Esophagus squamous epithelium (tissue), 5 donors: ENCODE data around the gene MINDY4. TPM values are rescaled to one million over a fixed set of nuclear protein-coding genes. Genes with fewer than 3 reads are reported as not detected.
A peak's percentile ranks its signal among the peaks of the same experiment; 100 is the strongest.

ENCODE experiments used
- DNase-seq: peaks from one replicate; lab custom pipeline; 2025; lab: John Stamatoyannopoulos, UW
- H3K27ac ChIP-seq, 4 donors: fragments of 200-600 bp; sonication (generic); one replicate each; pipeline ENCODE4 v1.5.1; 2016 to 2019; ENCODE audit warnings: mild to moderate bottlenecking in 1 of 4
- H3K27me3 ChIP-seq, 4 donors: fragments of 200-600 bp; sonication (generic); 1 replicate in 3 of 4; 2 replicates in 1 of 4; pipeline versions ENCODE4 v1.5.1 to v1.6.0; 2017 to 2021; ENCODE audit warnings: antibody characterized with exemption in 1 of 4
- H3K36me3 ChIP-seq, 3 donors: fragments of 200-600 bp; sonication (generic); one replicate each; pipeline ENCODE4 v1.5.1; 2016 to 2019
- H3K4me1 ChIP-seq, 3 donors: fragments of 200-600 bp; sonication (generic); one replicate each; pipeline ENCODE4 v1.5.1; 2017 to 2019
- H3K4me3 ChIP-seq, 4 donors: fragments of 200-600 bp; sonication (generic); 1 replicate in 3 of 4; 2 replicates in 1 of 4; pipeline ENCODE4 v1.5.1; 2016 to 2019; ENCODE audit warnings: mild to moderate bottlenecking in 2 of 4, moderate library complexity in 1 of 4
- H3K9me3 ChIP-seq, 3 donors: fragments of 200-600 bp; sonication (generic); one replicate each; pipeline ENCODE4 v1.5.1; 2016 to 2019
- POLR2A ChIP-seq, 4 donors: fragments of 450-650 bp; IDR thresholded peaks; one replicate each; pipeline ENCODE4 v1.6.1; 2017; ENCODE audit warnings: antibody characterized with exemption in 4 of 4, mild to moderate bottlenecking in 4 of 4, moderate library complexity in 3 of 4
- WGBS, 2 donors: methylation state at CpG; one replicate each; pipeline ENCODE4 v1.1.5; 2018; 5-methylcytosine and 5-hydroxymethylcytosine counted together
- intact Hi-C: fragments of 100-400 bp; cut with DNase I; formaldehyde crosslinking; loops from one replicate; pipeline ENCODE4 v1.15.0; 2022
- total RNA-seq, 4 donors: library from RNA; depleted of rRNA; stranded (reverse); fragments of >200 nt; gene quantifications; one replicate each; pipeline ENCODE4 v1.1.0, GENCODE V29; 2016
- TF ChIP-seq, protein P1 (sequence below), 6 experiments: fragments of 450-650 bp in 4 of 6; fragments of 200-600 bp in 2 of 6; sonication (generic) in 2 of 6; IDR thresholded peaks; one replicate each; pipeline ENCODE4 v1.5.1; 2016 to 2019; ENCODE audit warnings: antibody characterized with exemption in 6 of 6, mild to moderate bottlenecking in 4 of 6, moderate library complexity in 4 of 6
- donor health status: DM: yes; HTN: yes; CAD: no.

The MINDY4 gene
- total RNA-seq, 4 donors from 2014 or later, result 2.5 to 6.3 (median 3.3) TPM

DNA sequence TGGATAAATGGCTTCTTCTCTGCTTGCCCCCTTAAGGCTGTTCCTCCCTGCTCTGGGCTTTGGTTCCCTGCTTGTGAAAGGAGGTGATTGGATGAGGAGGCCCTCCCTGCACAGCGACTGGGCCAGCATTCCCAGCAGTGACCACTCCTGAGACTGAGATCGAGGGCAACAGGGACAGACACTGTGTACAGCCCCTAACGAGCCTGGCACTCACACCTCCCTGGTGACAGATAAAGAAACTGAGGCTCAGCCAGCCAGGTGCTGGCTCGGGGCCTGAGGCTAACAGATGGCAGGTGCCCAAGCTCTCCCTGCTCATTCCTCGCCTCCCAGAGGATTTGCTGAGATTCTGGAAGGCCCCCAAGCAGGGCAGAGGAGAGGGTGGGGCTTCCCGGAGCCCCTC is 128.4 kb downstream of the MINDY4 start:
- no peaks in the 10 kb centered on the region for H3K36me3 ChIP-seq
- 40 to 45% methylated on average over 1 to 3 of the region's 6 CpGs for WGBS, 2 donors
- no peak for DNase-seq
- TF ChIP-seq, protein P1, sequence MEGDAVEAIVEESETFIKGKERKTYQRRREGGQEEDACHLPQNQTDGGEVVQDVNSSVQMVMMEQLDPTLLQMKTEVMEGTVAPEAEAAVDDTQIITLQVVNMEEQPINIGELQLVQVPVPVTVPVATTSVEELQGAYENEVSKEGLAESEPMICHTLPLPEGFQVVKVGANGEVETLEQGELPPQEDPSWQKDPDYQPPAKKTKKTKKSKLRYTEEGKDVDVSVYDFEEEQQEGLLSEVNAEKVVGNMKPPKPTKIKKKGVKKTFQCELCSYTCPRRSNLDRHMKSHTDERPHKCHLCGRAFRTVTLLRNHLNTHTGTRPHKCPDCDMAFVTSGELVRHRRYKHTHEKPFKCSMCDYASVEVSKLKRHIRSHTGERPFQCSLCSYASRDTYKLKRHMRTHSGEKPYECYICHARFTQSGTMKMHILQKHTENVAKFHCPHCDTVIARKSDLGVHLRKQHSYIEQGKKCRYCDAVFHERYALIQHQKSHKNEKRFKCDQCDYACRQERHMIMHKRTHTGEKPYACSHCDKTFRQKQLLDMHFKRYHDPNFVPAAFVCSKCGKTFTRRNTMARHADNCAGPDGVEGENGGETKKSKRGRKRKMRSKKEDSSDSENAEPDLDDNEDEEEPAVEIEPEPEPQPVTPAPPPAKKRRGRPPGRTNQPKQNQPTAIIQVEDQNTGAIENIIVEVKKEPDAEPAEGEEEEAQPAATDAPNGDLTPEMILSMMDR (IDR thresholded peaks at IDR 0.05), result no peak
- TF ChIP-seq POLR2A (IDR thresholded peaks at IDR 0.05), result no peak
- H3K27me3 ChIP-seq, result no peaks in the 10 kb centered on the region
- H3K4me3 ChIP-seq, result no peak overlapping the region
- no peaks in the 10 kb centered on the region for H3K9me3 ChIP-seq
- H3K4me1 ChIP-seq, result peaks cover 12 to 62% (median 28%) of the 10 kb centered on the region in 3 donors
- peak overlapping the region in 3 of 4 donors; percentile 46 to 75 (median 74) for H3K27ac ChIP-seq
- intact Hi-C loops, result no loop called here

DNA sequence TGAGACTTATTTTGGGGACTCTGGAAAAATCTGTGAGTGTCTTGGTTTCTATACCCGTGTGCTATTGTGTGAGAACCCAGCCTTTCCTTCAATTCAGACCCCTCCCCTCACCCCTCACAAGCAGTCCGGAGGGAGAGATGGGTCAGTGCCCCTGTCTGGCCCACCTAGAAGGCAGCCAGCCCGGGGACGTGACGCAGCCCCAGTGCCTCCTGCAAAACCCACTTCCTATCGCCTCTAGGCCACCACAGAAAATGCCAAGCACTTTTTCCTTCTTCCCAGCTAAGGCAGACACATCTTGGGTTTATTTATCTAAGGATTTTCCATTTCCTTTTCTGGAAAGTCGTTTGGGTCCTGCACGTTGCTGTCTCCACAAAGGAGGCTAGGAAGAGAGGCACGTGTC is 128.8 kb downstream of the MINDY4 start:
- WGBS, 2 donors, result 46 to 58% methylated on average over 4 to 9 of the region's 9 CpGs
- Histone ChIP-seq H3K9me3 (no peaks in the 10 kb centered on the region), H3K36me3 (no peaks in the 10 kb centered on the region), H3K27me3 (no peaks in the 10 kb centered on the region), H3K4me3 (no peak overlapping the region), H3K4me1 (peaks cover 16 to 62% (median 29%) of the 10 kb centered on the region in 3 donors), H3K27ac (peak overlapping the region; percentile 12 to 75 (median 60))
- intact Hi-C loops, result no loop called here
- no peak for DNase-seq
- no peak for TF ChIP-seq POLR2A (IDR thresholded peaks at IDR 0.05)
- TF ChIP-seq, protein P1 (IDR thresholded peaks at IDR 0.05), result no peak

DNA sequence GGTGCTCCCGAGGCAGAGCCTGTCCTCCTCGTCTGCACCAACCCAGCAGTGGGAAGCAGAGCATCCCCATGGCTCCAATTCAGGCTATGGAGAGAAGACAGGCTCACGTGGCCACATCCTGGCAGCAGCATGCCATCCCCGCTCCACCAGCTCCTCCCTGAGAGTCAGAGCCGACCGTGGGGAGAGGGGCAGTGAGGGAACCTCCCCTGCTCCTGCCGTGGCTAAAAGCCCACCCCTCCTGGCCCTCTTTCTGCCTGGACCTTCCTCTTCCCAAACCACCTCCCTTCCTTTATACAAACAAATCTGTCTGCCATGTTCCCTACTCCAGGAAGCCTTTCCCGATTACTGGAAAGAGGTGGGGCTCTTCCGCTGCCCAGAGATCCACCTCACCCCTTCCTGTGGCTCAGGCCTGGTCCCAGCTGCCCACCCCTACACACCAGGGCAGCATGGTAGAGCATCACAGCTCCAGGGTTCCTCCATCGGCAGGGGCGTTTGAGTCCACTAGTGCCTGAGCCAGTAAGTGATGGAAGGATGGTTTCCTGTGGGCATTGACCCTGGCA is 129.7 kb downstream of the MINDY4 start:
- H3K4me1 ChIP-seq, result peaks cover 22 to 63% (median 37%) of the 10 kb centered on the region in 3 donors
- H3K27ac ChIP-seq, result peak overlapping the region; percentile 12 to 75 (median 60)
- intact Hi-C loops, result no loop called here
- TF ChIP-seq, protein P1 (IDR thresholded peaks at IDR 0.05), result no peak
- TF ChIP-seq POLR2A (IDR thresholded peaks at IDR 0.05), result no peak
- H3K36me3 ChIP-seq, result no peaks in the 10 kb centered on the region
- DNase-seq, result no peak
- no peak overlapping the region for H3K4me3 ChIP-seq
- 59 to 85% methylated on average over 8 to 9 of the region's 11 CpGs for WGBS, 2 donors
- no peaks in the 10 kb centered on the region for H3K27me3 ChIP-seq
- no peaks in the 10 kb centered on the region for H3K9me3 ChIP-seq

DNA sequence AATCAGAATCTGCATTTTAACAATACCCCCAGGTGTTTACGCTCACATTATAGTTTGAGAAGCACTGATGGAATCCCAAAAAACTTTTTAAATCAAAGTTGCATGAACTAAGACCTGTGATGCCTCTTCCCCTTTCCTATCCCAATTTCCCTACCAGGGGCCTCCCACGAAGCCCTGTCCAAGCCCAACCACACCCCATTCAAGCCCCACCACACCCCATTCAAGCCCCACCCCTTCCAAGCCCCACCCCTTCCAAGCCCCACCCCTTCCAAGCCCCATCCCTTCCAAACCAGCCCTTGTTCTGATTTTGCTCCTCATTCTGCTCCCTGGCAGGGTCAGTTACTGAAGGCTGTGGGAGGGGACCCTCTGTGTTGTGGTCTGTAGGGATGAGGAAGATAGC is 130.6 kb downstream of the MINDY4 start:
- H3K27ac ChIP-seq, result peak overlapping the region in 1 of 4 donors; percentile 74
- H3K4me3 ChIP-seq, result no peak overlapping the region
- intact Hi-C loops, result no loop called here
- H3K4me1 ChIP-seq, result peaks cover 24 to 65% (median 44%) of the 10 kb centered on the region in 3 donors
- H3K9me3 ChIP-seq, result no peaks in the 10 kb centered on the region
- H3K27me3 ChIP-seq, result no peaks in the 10 kb centered on the region
- no peaks in the 10 kb centered on the region for H3K36me3 ChIP-seq
- WGBS, 2 donors, result 76% methylated on average over 2 of the region's 2 CpGs
- no peak for DNase-seq
- TF ChIP-seq, protein P1 (IDR thresholded peaks at IDR 0.05), result no peak
- no peak for TF ChIP-seq POLR2A (IDR thresholded peaks at IDR 0.05)

DNA sequence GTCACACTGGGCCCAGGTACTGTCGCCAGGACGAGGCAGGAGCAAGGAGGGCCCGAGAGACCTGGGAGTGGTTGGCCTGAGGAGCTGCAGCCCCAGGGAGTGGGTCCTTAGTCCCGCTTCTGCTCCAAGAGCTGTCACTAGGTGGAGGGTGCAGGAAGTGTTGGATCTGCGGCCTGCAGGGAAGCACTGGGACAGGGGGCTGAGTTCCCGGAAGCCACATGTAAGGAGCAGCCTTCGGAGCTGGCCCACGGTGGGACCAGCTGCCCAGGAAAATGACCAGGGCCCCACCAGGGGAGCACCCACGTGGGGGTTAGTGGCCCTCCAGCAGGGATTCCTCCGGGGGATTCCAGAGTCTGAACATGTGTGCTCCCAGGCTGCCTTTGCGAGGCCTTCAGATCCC is 131.2 kb downstream of the MINDY4 start:
- Histone ChIP-seq H3K36me3 (no peaks in the 10 kb centered on the region), H3K4me3 (no peak overlapping the region), H3K27me3 (no peaks in the 10 kb centered on the region), H3K4me1 (peaks cover 18 to 64% (median 38%) of the 10 kb centered on the region in 3 donors), H3K27ac (no peak overlapping the region), H3K9me3 (no peaks in the 10 kb centered on the region)
- no peak for DNase-seq
- 87% methylated on average over 9 of the region's 11 CpGs; no CpG with 5 or more reads in 1 of the 2 donors for WGBS, 2 donors
- no peak for TF ChIP-seq POLR2A (IDR thresholded peaks at IDR 0.05)
- TF ChIP-seq, protein P1 (IDR thresholded peaks at IDR 0.05), result no peak
- intact Hi-C loops, result no loop called here
